Neural progenitor cell (in vitro differentiated cells): ENCODE results near the gene F2RL3. TPM values are rescaled to one million over a fixed set of nuclear protein-coding genes. Genes with fewer than 3 reads are reported as not detected.

Experiments used
- DNase-seq: peaks from one replicate; pipeline ENCODE4 v3.0.0-alpha.2; 2016; ENCODE audit warnings: low spot score
- H2AFZ ChIP-seq: fragments of 200-600 bp; sonication (generic); replicated peaks from 2 replicates; pipeline ENCODE4 v1.6.1; 2016; ENCODE audit warnings: antibody characterized with exemption
- H3F3A ChIP-seq: fragments of 200-600 bp; sonication (generic); 2 replicates; pipeline ENCODE4 v1.6.1; 2016; ENCODE audit warnings: antibody characterized with exemption, low read depth
- H3K27ac ChIP-seq: fragments of 200-600 bp; sonication (generic); 2 replicates; pipeline ENCODE4 v1.5.1; 2016; ENCODE audit warnings: mild to moderate bottlenecking
- H3K27me3 ChIP-seq: fragments of 200-600 bp; sonication (generic); 2 replicates; pipeline ENCODE4 v1.6.1; 2016; ENCODE audit warnings: mild to moderate bottlenecking, moderate library complexity
- H3K36me3 ChIP-seq: fragments of 200-600 bp; sonication (generic); 2 replicates; pipeline ENCODE4 v1.5.1; 2016
- H3K4me1 ChIP-seq: fragments of 200-600 bp; sonication (generic); 2 replicates; pipeline ENCODE4 v1.6.1; 2016; ENCODE audit warnings: mixed run types
- H3K4me2 ChIP-seq: fragments of 200-600 bp; sonication (generic); 2 replicates; pipeline ENCODE4 v1.6.1; 2016
- H3K4me3 ChIP-seq: fragments of 200-600 bp; sonication (generic); 2 replicates; pipeline ENCODE4 v1.5.1; 2016
- H3K79me2 ChIP-seq: fragments of 200-600 bp; sonication (generic); 2 replicates; pipeline ENCODE4 v1.6.1; 2016; ENCODE audit warnings: low read depth
- H3K9ac ChIP-seq: fragments of 200-600 bp; sonication (generic); 2 replicates; pipeline ENCODE4 v1.6.1; 2016
- H3K9me3 ChIP-seq: fragments of 200-600 bp; sonication (generic); 2 replicates; pipeline ENCODE4 v1.5.1; 2016; ENCODE audit warnings: low read depth
- H4K20me1 ChIP-seq: fragments of 200-600 bp; sonication (generic); 2 replicates; pipeline ENCODE4 v1.6.1; 2016; ENCODE audit warnings: low read depth
- H3K27ac Mint-ChIP-seq: 3 replicates; pipeline ENCODE4 v1.8.0; 2021; ENCODE audit warnings: mixed read lengths
- H3K27me3 Mint-ChIP-seq: 2 replicates; pipeline ENCODE4 v1.8.0; 2022; ENCODE audit warnings: low read depth, mild to moderate bottlenecking, inconsistent platforms, moderate library complexity, mixed read lengths; ENCODE audit not compliant: insufficient read depth
- H3K36me3 Mint-ChIP-seq: 3 replicates; pipeline ENCODE4 v1.8.0; 2021; ENCODE audit warnings: mixed read lengths
- H3K4me1 Mint-ChIP-seq: 3 replicates; pipeline ENCODE4 v1.8.0; 2021; ENCODE audit warnings: mixed read lengths
- H3K4me3 Mint-ChIP-seq: 3 replicates; pipeline ENCODE4 v1.8.0; 2021; ENCODE audit warnings: mild to moderate bottlenecking, moderate library complexity, mixed read lengths
- H3K9me3 Mint-ChIP-seq: 3 replicates; pipeline ENCODE4 v1.8.0; 2020; ENCODE audit warnings: mixed read lengths
- EZH2 ChIP-seq: fragments of 200-600 bp; sonication (generic); IDR thresholded peaks from 2 replicates; pipeline ENCODE4 v1.6.1; 2017; ENCODE audit warnings: antibody characterized with exemption, mild to moderate bottlenecking, moderate library complexity
- EZH2phosphoT487 ChIP-seq: fragments of 200-600 bp; sonication (generic); IDR thresholded peaks from 2 replicates; pipeline ENCODE4 v1.6.1; 2017; ENCODE audit warnings: antibody characterized with exemption
- total RNA-seq: library from RNA; depleted of rRNA; stranded (reverse); fragments of >200 nt; gene quantifications from 2 replicates; pipeline ENCODE4 v1.2.3, GENCODE V29; 2015; ENCODE audit warnings: low replicate concordance
- TF ChIP-seq, protein P1 (sequence below): fragments of 200-600 bp; sonication (generic); IDR thresholded peaks from 2 replicates; pipeline ENCODE4 v1.5.1; 2017; ENCODE audit warnings: antibody characterized with exemption, mild to moderate bottlenecking

F2RL3 gene
- total RNA-seq, 1 donor from 2014 or later = not detected

DNA sequence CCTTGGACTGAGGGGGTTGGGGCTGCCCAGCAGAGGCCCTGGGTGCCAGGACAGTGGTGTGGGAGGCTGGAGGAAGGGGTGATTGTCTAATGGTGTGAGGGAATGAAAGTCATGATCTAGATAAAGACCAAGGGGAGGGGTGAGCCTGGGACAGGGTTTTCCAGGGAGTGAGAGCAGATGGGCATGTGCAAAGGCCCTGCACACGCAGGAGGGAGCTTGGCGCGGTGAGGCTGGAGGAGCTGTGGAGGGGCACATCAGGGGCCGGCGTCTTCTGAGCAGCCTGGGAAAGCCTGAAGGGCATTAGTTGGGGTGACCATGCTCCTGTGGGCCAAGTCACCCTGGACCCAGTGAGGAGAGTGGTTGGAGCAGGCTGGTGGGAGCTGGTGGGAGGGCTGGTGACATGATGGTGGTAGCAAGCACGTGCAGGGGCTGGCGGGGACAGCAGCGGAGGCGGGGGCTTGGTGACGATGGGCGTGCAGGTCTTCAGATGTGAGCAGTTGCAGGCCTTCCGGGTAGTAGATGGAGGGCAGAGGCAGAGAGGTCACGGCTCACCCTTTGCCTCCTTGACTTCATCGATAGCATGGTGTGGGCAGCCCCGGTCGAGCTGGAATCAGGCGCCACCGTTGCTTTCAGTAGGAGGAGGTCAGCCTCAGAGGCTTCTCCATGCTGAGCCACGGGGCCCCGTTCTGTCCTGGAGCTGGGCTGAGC lies 20.2 kb upstream of the F2RL3 start:
- H3K4me1 Mint-ChIP-seq = no peaks in the 10 kb centered on the region
- H3K36me3 ChIP-seq = no peaks in the 10 kb centered on the region
- H3K9me3 ChIP-seq = no peaks in the 10 kb centered on the region
- no peaks in the 10 kb centered on the region for H4K20me1 ChIP-seq
- no peaks in the 10 kb centered on the region for H3K27me3 ChIP-seq
- H3K27ac ChIP-seq = no peak overlapping the region
- no peak for DNase-seq
- H2AFZ ChIP-seq = no peak overlapping the region
- H3K4me3 ChIP-seq = no peak overlapping the region
- no peak overlapping the region for H3K27ac Mint-ChIP-seq
- H3K4me3 Mint-ChIP-seq = no peak overlapping the region
- no peak overlapping the region for H3K9ac ChIP-seq
- no peaks in the 10 kb centered on the region for H3F3A ChIP-seq
- no peaks in the 10 kb centered on the region for H3K4me1 ChIP-seq
- TF ChIP-seq EZH2phosphoT487 = no peak
- no peak for TF ChIP-seq EZH2
- H3K79me2 ChIP-seq = no peaks in the 10 kb centered on the region
- peaks cover 2% of the 10 kb centered on the region for H3K27me3 Mint-ChIP-seq
- no peak overlapping the region for H3K4me2 ChIP-seq
- H3K9me3 Mint-ChIP-seq = no peaks in the 10 kb centered on the region
- H3K36me3 Mint-ChIP-seq = peaks cover 15% of the 10 kb centered on the region

DNA sequence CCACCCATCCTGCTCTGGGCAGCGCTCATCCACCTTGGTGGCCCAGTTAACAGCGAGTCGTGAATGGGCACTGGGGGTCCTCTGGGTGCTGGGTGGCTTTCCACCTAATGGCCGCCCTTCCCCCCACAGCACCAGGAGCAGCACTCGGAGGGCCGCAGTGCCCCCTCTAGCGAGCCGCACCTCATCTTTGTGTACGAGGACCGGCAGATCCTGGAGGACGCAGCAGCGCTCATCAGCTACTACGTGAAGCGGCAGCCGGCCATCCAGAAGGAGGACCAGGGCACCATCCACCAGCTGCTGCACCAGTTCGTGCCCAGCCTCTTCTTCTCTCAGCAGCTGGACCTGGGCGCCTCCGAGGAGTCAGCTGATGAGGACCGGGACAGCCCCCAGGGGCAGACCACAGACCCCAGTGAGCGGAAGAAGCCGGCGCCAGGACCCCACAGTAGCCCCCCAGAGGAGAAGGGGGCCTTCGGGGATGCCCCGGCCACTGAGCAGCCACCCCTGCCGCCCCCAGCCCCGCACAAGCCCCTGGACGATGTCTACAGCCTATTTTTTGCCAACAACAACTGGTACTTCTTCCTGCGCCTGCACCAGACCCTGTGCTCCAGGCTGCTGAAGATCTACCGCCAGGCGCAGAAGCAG lies 19.3 kb upstream of the F2RL3 start:
- no peak overlapping the region for H3K27ac Mint-ChIP-seq
- no peaks in the 10 kb centered on the region for H3K27me3 Mint-ChIP-seq
- no peak overlapping the region for H3K4me3 Mint-ChIP-seq
- DNase-seq = no peak
- H3K4me1 Mint-ChIP-seq = no peaks in the 10 kb centered on the region
- no peaks in the 10 kb centered on the region for H3K27me3 ChIP-seq
- no peaks in the 10 kb centered on the region for H3K9me3 ChIP-seq
- no peaks in the 10 kb centered on the region for H3K36me3 ChIP-seq
- H3F3A ChIP-seq = peaks cover 2% of the 10 kb centered on the region
- no peak overlapping the region for H3K27ac ChIP-seq
- H3K79me2 ChIP-seq = peaks cover 4% of the 10 kb centered on the region
- no peaks in the 10 kb centered on the region for H3K9me3 Mint-ChIP-seq
- H3K4me2 ChIP-seq = no peak overlapping the region
- H3K9ac ChIP-seq = no peak overlapping the region
- H3K4me1 ChIP-seq = no peaks in the 10 kb centered on the region
- peaks cover 4% of the 10 kb centered on the region for H4K20me1 ChIP-seq
- H3K4me3 ChIP-seq = no peak overlapping the region
- TF ChIP-seq EZH2 (no peak), EZH2phosphoT487 (no peak)
- TF ChIP-seq, protein P1, sequence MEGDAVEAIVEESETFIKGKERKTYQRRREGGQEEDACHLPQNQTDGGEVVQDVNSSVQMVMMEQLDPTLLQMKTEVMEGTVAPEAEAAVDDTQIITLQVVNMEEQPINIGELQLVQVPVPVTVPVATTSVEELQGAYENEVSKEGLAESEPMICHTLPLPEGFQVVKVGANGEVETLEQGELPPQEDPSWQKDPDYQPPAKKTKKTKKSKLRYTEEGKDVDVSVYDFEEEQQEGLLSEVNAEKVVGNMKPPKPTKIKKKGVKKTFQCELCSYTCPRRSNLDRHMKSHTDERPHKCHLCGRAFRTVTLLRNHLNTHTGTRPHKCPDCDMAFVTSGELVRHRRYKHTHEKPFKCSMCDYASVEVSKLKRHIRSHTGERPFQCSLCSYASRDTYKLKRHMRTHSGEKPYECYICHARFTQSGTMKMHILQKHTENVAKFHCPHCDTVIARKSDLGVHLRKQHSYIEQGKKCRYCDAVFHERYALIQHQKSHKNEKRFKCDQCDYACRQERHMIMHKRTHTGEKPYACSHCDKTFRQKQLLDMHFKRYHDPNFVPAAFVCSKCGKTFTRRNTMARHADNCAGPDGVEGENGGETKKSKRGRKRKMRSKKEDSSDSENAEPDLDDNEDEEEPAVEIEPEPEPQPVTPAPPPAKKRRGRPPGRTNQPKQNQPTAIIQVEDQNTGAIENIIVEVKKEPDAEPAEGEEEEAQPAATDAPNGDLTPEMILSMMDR = no peak
- no peak overlapping the region for H2AFZ ChIP-seq
- H3K36me3 Mint-ChIP-seq = peaks cover 21% of the 10 kb centered on the region

DNA sequence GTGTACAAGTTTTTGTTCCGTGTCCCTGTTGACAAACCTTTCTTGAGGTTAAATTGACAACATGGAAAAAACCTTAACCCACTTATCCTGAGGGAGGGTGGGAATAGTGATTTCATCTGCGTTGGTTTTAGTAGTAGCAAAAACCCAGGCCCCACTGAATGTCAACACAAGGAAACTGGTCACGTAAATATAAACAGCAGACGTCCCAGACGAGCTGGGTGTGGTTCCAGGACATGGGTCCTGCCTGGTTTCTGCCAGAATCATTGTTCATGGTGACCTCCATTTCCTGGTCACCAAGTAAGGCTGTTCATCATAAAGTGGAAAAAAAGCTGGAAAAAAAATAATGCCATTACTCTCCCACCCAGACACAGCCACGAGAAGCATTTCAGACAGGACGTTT lies 16.9 kb upstream of the F2RL3 start:
- peaks cover 19% of the 10 kb centered on the region for H3K36me3 Mint-ChIP-seq
- H3K9me3 Mint-ChIP-seq = no peaks in the 10 kb centered on the region
- Histone ChIP-seq H4K20me1 (peaks cover 7% of the 10 kb centered on the region), H3K4me1 (no peaks in the 10 kb centered on the region), H3K27ac (no peak overlapping the region), H3K79me2 (peaks cover 9% of the 10 kb centered on the region), H3F3A (peaks cover 6% of the 10 kb centered on the region), H3K36me3 (no peaks in the 10 kb centered on the region), H3K4me2 (no peak overlapping the region), H3K27me3 (no peaks in the 10 kb centered on the region), H3K9me3 (no peaks in the 10 kb centered on the region), H3K9ac (no peak overlapping the region), H2AFZ (no peak overlapping the region), H3K4me3 (no peak overlapping the region)
- no peak overlapping the region for H3K4me3 Mint-ChIP-seq
- no peak overlapping the region for H3K27ac Mint-ChIP-seq
- H3K4me1 Mint-ChIP-seq = no peaks in the 10 kb centered on the region
- no peaks in the 10 kb centered on the region for H3K27me3 Mint-ChIP-seq
- no peak for DNase-seq
- TF ChIP-seq EZH2phosphoT487 = no peak
- TF ChIP-seq, protein P1 = no peak
- no peak for TF ChIP-seq EZH2

DNA sequence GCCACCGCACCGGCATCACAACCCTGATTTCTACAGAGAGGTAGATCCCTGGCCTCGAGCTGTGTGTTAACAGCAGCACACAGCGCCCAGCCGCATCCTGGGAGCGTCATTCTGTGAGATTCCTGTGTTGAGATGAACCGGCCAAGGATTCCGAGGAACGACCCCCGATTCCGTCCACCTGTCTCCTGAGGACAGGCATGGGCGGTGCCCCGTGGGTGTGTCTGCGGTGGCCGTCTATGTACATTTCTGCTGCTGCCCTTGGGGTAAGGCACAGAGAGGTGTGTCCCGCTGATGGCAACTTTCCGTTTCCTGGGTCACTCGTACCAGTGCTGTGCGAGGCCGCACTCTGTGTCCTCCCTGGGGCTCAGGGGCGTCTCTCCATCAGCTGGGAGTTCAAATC lies 16.1 kb upstream of the F2RL3 start:
- Histone ChIP-seq H3K79me2 (peaks cover 9% of the 10 kb centered on the region), H3K4me3 (no peak overlapping the region), H3K9ac (no peak overlapping the region), H3F3A (peaks cover 6% of the 10 kb centered on the region), H3K27ac (no peak overlapping the region), H3K4me1 (no peaks in the 10 kb centered on the region), H3K4me2 (no peak overlapping the region), H3K9me3 (no peaks in the 10 kb centered on the region), H3K36me3 (no peaks in the 10 kb centered on the region), H4K20me1 (peaks cover 7% of the 10 kb centered on the region), H3K27me3 (no peaks in the 10 kb centered on the region), H2AFZ (no peak overlapping the region)
- no peak overlapping the region for H3K4me3 Mint-ChIP-seq
- no peak overlapping the region for H3K27ac Mint-ChIP-seq
- no peak for DNase-seq
- peaks cover 22% of the 10 kb centered on the region for H3K36me3 Mint-ChIP-seq
- no peaks in the 10 kb centered on the region for H3K9me3 Mint-ChIP-seq
- H3K4me1 Mint-ChIP-seq = no peaks in the 10 kb centered on the region
- TF ChIP-seq, protein P1 = no peak
- TF ChIP-seq EZH2phosphoT487 (no peak), EZH2 (no peak)
- no peaks in the 10 kb centered on the region for H3K27me3 Mint-ChIP-seq
